ENCODE measurements around the gene MELTF.

Gene MELTF

GRCh38 chr3:196967412-196968232 is 62.0 kb downstream of the MELTF start:
- DNase-seq, result no peak

- DNase-seq, result no peak
These were observed 62.9 kb downstream of the MELTF start for GRCh38 chr3:196966526-196967401.

- no peak for DNase-seq
These were observed 63.8 kb downstream of the MELTF start for GRCh38 chr3:196965804-196966173.

- no peak for DNase-seq
These were observed 64.4 kb downstream of the MELTF start for GRCh38 chr3:196965112-196965803.

GRCh38 chr3:196963631-196963953 is 66.0 kb downstream of the MELTF start:
- no peak for DNase-seq

- no peak for DNase-seq
These were observed 66.5 kb downstream of the MELTF start for GRCh38 chr3:196962930-196963630.

- DNase-seq, result no peak
These were observed 67.3 kb downstream of the MELTF start for GRCh38 chr3:196962108-196962929.

- DNase-seq, result no peak
These were observed 74.8 kb downstream of the MELTF start for GRCh38 chr3:196954832-196955231.
